ENCODE measurements around the gene HAPSTR1.

DNA sequence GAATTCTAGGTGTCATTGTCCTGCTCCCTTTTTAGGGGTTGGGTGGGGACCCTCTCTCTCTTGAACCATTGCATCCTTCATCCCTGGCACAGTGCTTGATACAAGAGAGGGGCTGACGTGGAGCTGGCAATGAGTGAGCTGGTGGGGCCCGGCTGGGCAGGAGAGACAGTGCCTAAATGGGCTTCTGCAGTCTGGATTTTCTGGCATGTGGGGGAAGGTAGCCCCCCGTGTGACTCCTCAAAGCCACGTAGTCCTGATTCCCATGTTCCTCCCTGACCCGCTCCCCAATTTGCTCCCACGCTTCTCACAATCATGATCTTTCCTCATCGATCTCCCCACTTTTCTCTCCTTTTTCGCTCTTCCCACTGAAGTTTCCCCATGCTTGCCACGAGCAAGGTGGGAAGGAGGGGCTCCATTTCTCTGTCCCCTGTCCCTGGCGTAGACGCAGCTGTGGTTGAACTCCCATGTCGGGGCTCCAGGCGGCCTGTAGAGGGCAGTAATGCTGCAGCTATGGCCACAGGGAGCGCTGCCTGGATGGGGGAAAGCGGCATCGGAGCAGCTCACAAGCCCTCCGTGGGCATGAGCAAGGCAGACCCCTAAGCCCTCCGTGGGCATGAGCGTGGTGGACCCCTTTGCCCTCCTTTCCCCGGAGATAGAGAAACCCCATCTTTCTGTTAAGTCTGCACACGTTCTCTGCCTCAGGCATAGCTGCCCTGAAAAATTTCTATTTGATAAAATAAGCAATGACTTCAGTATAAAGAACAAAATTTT lies 47.5 kb downstream of the HAPSTR1 start:
- TF ChIP-seq EZH2 (IDR thresholded peaks at IDR 0.05; ENCODE audit: low read length) (no peak), CTCF (optimal IDR thresholded peaks at IDR 0.05 in 1 of 3, IDR thresholded peaks at IDR 0.05 in 1 of 3, conservative IDR thresholded peaks at IDR 0.05 in 1 of 3; ENCODE audit: extremely low read depth in 1 of 3, insufficient read depth in 2 of 3, low read length in 3 of 3) (peak; percentile 88 to 95 (median 94))
